ENCODE measurements around the gene SDF2L1. TPM values are rescaled to one million over a fixed set of nuclear protein-coding genes. Genes with fewer than 3 reads are reported as not detected.

Gene SDF2L1
- total and polyA plus RNA-seq, 2 of the 13 experiments (the other 11 are each of a cell fraction or from before 2014, with no cell fraction given) = 18.0 to 57.4 TPM

- TF ChIP-seq TIGD3 (CRISPR knock-in tag; IDR thresholded peaks at IDR 0.05; ENCODE audit: borderline replicate concordance) (no peak), NBN (conservative IDR thresholded peaks at IDR 0.05) (no peak), ZBTB21 (CRISPR knock-in tag; IDR thresholded peaks at IDR 0.05) (no peak), CAMTA2 (CRISPR knock-in tag; IDR thresholded peaks at IDR 0.05; ENCODE audit: borderline replicate concordance) (no peak), KAT7 (CRISPR knock-in tag; IDR thresholded peaks at IDR 0.05; ENCODE audit: borderline replicate concordance) (peak; percentile 82), ZNF777 (CRISPR knock-in tag; IDR thresholded peaks at IDR 0.05) (peak; percentile 35), MTERF4 (CRISPR knock-in tag; IDR thresholded peaks at IDR 0.05) (peak; percentile 44; the same call in 1 of the 2 replicates), GATA4 (IDR thresholded peaks at IDR 0.05; ENCODE audit: borderline replicate concordance, low read depth) (0 out of 2 replicates have a peak, but pooled peaks have one; percentile 65), PHF8 (CRISPR knock-in tag; IDR thresholded peaks at IDR 0.05) (peak; percentile 95), BCL3 (CRISPR knock-in tag; IDR thresholded peaks at IDR 0.05) (peak; percentile 74; the same call in 1 of the 2 replicates), RFX3 (CRISPR knock-in tag; IDR thresholded peaks at IDR 0.05) (no peak), ZHX1 (CRISPR knock-in tag; IDR thresholded peaks at IDR 0.05; ENCODE audit: low read depth) (peak; percentile 51), PATZ1 (CRISPR knock-in tag; IDR thresholded peaks at IDR 0.05) (peak; percentile 94), ZNF841 (CRISPR knock-in tag; IDR thresholded peaks at IDR 0.05; ENCODE audit: borderline replicate concordance) (no peak), BHLHE40 (IDR thresholded peaks at IDR 0.05; ENCODE audit: low read length) (peak; percentile 96), ZNF709 (CRISPR knock-in tag; IDR thresholded peaks at IDR 0.05) (0 out of 2 replicates have a peak, but pooled peaks have one; percentile 50), SIX1 (CRISPR knock-in tag; IDR thresholded peaks at IDR 0.05; ENCODE audit: borderline replicate concordance) (0 out of 2 replicates have a peak, but pooled peaks have one; percentile 24), ZNF253 (CRISPR knock-in tag; IDR thresholded peaks at IDR 0.05; ENCODE audit: borderline replicate concordance) (peak; percentile 32), MIER3 (CRISPR knock-in tag; IDR thresholded peaks at IDR 0.05; ENCODE audit: borderline replicate concordance) (peak; percentile 87; the same call in 1 of the 2 replicates), RELA (CRISPR knock-in tag; IDR thresholded peaks at IDR 0.05) (no peak), NR2F2 (IDR thresholded peaks at IDR 0.05; ENCODE audit: borderline replicate concordance, low read depth) (no peak)
Observed at GRCh38 chr22:21629255-21630149, 12.6 kb upstream of the SDF2L1 start, which contains the start of gene YDJC (continued).
